GM12872 (cell line): Measurements from ENCODE around the gene ARMC6.
A peak's percentile ranks its signal among the peaks of the same experiment; 100 is the strongest.

Experiments
- CTCF ChIP-seq: IDR thresholded peaks from 3 replicates; pipeline ENCODE4 v1.5.1; 2011; ENCODE audit warnings: low read depth, mild to moderate bottlenecking, low read length, moderate library complexity; ENCODE audit not compliant: insufficient read depth

Gene ARMC6

GRCh38 chr19:19062454-19063182 is 29.2 kb downstream of the ARMC6 start:
- no peak; the same call in 2 of the 3 replicates for TF ChIP-seq CTCF

GRCh38 chr19:19063183-19064097 is 30.0 kb downstream of the ARMC6 start, which contains the start of gene SLC25A42:
TSS of gene SLC25A42 (plus strand) at chr19:19063994. CDS start at chr19:19096125, 32,131 bp downstream.
- no peak for TF ChIP-seq CTCF

- peak; percentile 65 for TF ChIP-seq CTCF
Observed at GRCh38 chr19:19064098-19064722, 30.8 kb downstream of the ARMC6 start.

- TF ChIP-seq CTCF, result no peak
Observed at GRCh38 chr19:19064811-19065745, 31.7 kb downstream of the ARMC6 start.

- no peak for TF ChIP-seq CTCF
Observed at GRCh38 chr19:19067276-19068072, 34.1 kb downstream of the ARMC6 start.

- TF ChIP-seq CTCF, result no peak
Observed at GRCh38 chr19:19068659-19069654, 35.6 kb downstream of the ARMC6 start.
